Activated CD4-positive, alpha-beta T cell treated with anti-CD3 and anti-CD28 coated beads, Interleukin-2, amount 10 ng/mL, durations not matched to agents 7 days and 5 days (primary cell): ENCODE measurements around the gene XAGE3. TPM values are rescaled to one million over a fixed set of nuclear protein-coding genes. Genes with fewer than 3 reads are reported as not detected.

Experiments used
- total RNA-seq, 2 experiments: library from RNA; stranded (reverse); gene quantifications; one replicate each; pipeline ENCODE4 v1.2.3, GENCODE V29; 2021

Gene XAGE3
- total RNA-seq, 2 experiments from 2014 or later: not detected

Other genes starting within 250 kb of the XAGE3 start
- gene SSX7, start 213.2 kb downstream of the XAGE3 start, total RNA-seq: not detected
- gene SSX2, start 160.9 kb downstream of the XAGE3 start, total RNA-seq: not detected
- not detected for gene SSX2B, start 116.8 kb downstream of the XAGE3 start, total RNA-seq
- not detected for gene SPANXN5, start 70.7 kb downstream of the XAGE3 start, total RNA-seq
- gene XAGE5, start 56.8 kb downstream of the XAGE3 start, total RNA-seq: not detected
- gene FAM156B, start 29.2 kb upstream of the XAGE3 start, total RNA-seq: 10 to 100 TPM; 12.9 to 15.7 TPM
- gene FAM156A, start 90.4 kb upstream of the XAGE3 start, total RNA-seq: 10 to 100 TPM; 23.5 to 25.7 TPM
- not detected for gene GPR173, start 180.7 kb upstream of the XAGE3 start, total RNA-seq
- 10 to 100 TPM; 15.3 to 18.9 TPM for gene TSPYL2, start 214.3 kb upstream of the XAGE3 start, total RNA-seq
- gene KANTR, start 226.1 kb upstream of the XAGE3 start, total RNA-seq: 10 to 100 TPM in 1 of 2 experiments, 1 to 10 TPM in 1; 9.7 to 10.5 TPM